Pancreas (tissue), 10 donors: ENCODE results near the gene ACAA1. TPM values are rescaled to one million over a fixed set of nuclear protein-coding genes. Genes with fewer than 3 reads are reported as not detected.

Experiments used
- ATAC-seq, 4 donors: fragments of 200-7000 bp; cut with Tn5 transposase; one replicate each; pipeline versions ENCODE4 v1.8.0 to v1.9.1; 2020; ENCODE audit warnings: mild to moderate bottlenecking in 4 of 4, moderate library complexity in 4 of 4
- DNase-seq, 6 donors: peaks; one replicate each; pipeline ENCODE4 v3.0.0-alpha.2; 2020
- FAIRE-seq: peaks from 2 replicates; lab custom pipeline; 2012; peaks lifted over from hg19 to GRCh38; lab: Jason Lieb, UNC
- H3K27ac ChIP-seq, 4 donors: fragments of 200-600 bp; sonication (generic); 1 replicate in 3 of 4; 2 replicates in 1 of 4; pipeline versions ENCODE4 v1.5.0 to v1.8.0; 2020
- H3K27me3 ChIP-seq, 4 donors: fragments of 200-600 bp; one replicate each; pipeline ENCODE4 v1.8.0; 2021
- H3K36me3 ChIP-seq, 3 donors: fragments of 200-600 bp; sonication (generic) in 1 of 3; one replicate each; pipeline versions ENCODE4 v1.5.0 to v1.8.0; 2020 to 2021
- H3K4me1 ChIP-seq, 3 donors: fragments of 200-600 bp; one replicate each; pipeline ENCODE4 v1.8.0; 2021
- H3K4me3 ChIP-seq, 4 donors: fragments of 200-600 bp; sonication (generic) in 2 of 4; one replicate each; pipeline versions ENCODE4 v1.5.0 to v1.8.0; 2020 to 2021
- H3K9me3 ChIP-seq, 4 donors: fragments of 200-600 bp; one replicate each; pipeline ENCODE4 v1.8.0; 2021
- WGBS, 2 donors: extraction: QIAGEN DNeasy Blood & Tissue Kit; methylation state at CpG; one replicate each; pipeline ENCODE4 v1.1.7; 2013; 5-methylcytosine and 5-hydroxymethylcytosine counted together
- intact Hi-C, 3 donors: fragments of 100-400 bp; cut with DNase I; formaldehyde crosslinking; loops; one replicate each; pipeline versions ENCODE4 v1.11.1 to v1.14.2; 2022
- polyA plus RNA-seq, 2 donors: library from polyadenylated mRNA; stranded (reverse); fragments of 200-250 nt; gene quantifications; one replicate each; pipeline ENCODE4 v1.2.3, GENCODE V29; 2013
- total RNA-seq, 6 donors: library from RNA; stranded (reverse); fragmentation: NEBNext Ultra II Directional in 4 of 6; extraction: Animal tissue kit (Norgen Biotek cat#: 25700) in 4 of 6; gene quantifications; one replicate each; pipeline versions ENCODE4 v1.2.1 to v1.2.4, GENCODE V29; 2021 to 2023
- TF ChIP-seq, protein P1 (sequence below), 4 donors: fragments of 200-600 bp; sonication (generic) in 3 of 4; IDR thresholded peaks; one replicate each; pipeline versions ENCODE4 v1.5.0 to v1.8.0; 2021; ENCODE audit warnings: antibody characterized with exemption in 4 of 4
- donor health status: healthy with polysubstance abuse.
- donor health status: DM: no; HTN: no; CAD: no; lungs with moderate emphysema.
- donor health status: DM: no; HTN: no; CAD: no.
- donor health status: control.
- donor health status: control.
- donor health status: Bipolar disorder and iron deficiency.
- donor health status: DM: yes; HTN: yes; CAD: no.
- donor health status: DM: no; HTN: no; CAD: no.
- donor health status: DM: no; HTN: no; CAD: no.
- donor health status: DM: yes; HTN: yes; CAD: no.

Gene ACAA1
- total and polyA plus RNA-seq, 8 donors = 44.2 to 110 (median 59.3) TPM

DNA sequence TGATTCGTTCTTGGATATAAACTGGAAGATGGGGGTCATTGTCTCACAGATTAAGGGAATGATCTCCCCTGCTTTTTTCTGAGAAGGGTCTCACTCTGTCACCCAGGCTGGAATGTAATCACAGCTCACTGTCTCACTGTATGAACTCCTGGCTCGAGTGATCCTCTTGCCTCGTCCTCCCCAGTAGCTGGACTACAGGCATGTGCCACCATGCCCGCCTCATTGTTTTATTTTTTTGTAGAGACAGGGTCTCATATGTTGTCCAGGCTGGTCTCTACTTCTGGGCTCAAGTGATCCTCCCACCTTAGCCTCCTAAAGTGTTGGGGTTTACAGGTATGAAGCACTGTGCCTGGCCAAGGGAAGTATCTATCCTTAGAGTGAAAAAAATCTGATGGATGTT, 33.8 kb upstream of the ACAA1 start:
- H3K36me3 ChIP-seq = no peaks in the 10 kb centered on the region
- no peaks in the 10 kb centered on the region for H3K9me3 ChIP-seq
- H3K4me1 ChIP-seq = peaks cover 5 to 30% (median 7%) of the 10 kb centered on the region in 3 donors
- TF ChIP-seq, protein P1, sequence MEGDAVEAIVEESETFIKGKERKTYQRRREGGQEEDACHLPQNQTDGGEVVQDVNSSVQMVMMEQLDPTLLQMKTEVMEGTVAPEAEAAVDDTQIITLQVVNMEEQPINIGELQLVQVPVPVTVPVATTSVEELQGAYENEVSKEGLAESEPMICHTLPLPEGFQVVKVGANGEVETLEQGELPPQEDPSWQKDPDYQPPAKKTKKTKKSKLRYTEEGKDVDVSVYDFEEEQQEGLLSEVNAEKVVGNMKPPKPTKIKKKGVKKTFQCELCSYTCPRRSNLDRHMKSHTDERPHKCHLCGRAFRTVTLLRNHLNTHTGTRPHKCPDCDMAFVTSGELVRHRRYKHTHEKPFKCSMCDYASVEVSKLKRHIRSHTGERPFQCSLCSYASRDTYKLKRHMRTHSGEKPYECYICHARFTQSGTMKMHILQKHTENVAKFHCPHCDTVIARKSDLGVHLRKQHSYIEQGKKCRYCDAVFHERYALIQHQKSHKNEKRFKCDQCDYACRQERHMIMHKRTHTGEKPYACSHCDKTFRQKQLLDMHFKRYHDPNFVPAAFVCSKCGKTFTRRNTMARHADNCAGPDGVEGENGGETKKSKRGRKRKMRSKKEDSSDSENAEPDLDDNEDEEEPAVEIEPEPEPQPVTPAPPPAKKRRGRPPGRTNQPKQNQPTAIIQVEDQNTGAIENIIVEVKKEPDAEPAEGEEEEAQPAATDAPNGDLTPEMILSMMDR (IDR thresholded peaks at IDR 0.05) = no peak
- DNase-seq = no peak
- intact Hi-C loops = no loop called here
- WGBS, 2 donors = 87 to 88% methylated on average over 4 of the region's 4 CpGs
- ATAC-seq = no peak
- no peak overlapping the region for H3K4me3 ChIP-seq
- H3K27me3 ChIP-seq = no peaks in the 10 kb centered on the region
- H3K27ac ChIP-seq = no peak overlapping the region
- FAIRE-seq = no peak

DNA sequence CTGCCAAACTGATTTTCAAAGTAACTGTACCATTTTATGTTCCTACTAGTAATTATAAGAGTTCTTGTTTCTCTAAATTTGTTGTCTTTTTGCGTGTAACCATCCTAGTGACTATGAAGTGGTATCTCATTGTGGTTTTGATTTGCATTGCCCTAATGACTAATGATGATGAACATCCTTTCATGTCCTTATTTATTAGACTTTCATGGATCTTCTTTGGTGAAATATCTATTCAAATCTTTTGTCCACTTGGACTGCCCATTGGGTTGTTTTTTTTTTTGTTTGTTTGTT, 32.0 kb upstream of the ACAA1 start:
- intact Hi-C loops = no loop called here
- ATAC-seq = no peak
- no peak for DNase-seq
- H3K4me3 ChIP-seq = no peak overlapping the region
- FAIRE-seq = no peak
- no peak overlapping the region for H3K27ac ChIP-seq
- H3K9me3 ChIP-seq = no peaks in the 10 kb centered on the region
- no peaks in the 10 kb centered on the region for H3K27me3 ChIP-seq
- 69 to 91% methylated on average over 1 of the region's 1 CpG for WGBS, 2 donors
- TF ChIP-seq, protein P1 (IDR thresholded peaks at IDR 0.05) = no peak
- peaks cover 5 to 30% (median 10%) of the 10 kb centered on the region in 3 donors for H3K4me1 ChIP-seq
- no peaks in the 10 kb centered on the region for H3K36me3 ChIP-seq

DNA sequence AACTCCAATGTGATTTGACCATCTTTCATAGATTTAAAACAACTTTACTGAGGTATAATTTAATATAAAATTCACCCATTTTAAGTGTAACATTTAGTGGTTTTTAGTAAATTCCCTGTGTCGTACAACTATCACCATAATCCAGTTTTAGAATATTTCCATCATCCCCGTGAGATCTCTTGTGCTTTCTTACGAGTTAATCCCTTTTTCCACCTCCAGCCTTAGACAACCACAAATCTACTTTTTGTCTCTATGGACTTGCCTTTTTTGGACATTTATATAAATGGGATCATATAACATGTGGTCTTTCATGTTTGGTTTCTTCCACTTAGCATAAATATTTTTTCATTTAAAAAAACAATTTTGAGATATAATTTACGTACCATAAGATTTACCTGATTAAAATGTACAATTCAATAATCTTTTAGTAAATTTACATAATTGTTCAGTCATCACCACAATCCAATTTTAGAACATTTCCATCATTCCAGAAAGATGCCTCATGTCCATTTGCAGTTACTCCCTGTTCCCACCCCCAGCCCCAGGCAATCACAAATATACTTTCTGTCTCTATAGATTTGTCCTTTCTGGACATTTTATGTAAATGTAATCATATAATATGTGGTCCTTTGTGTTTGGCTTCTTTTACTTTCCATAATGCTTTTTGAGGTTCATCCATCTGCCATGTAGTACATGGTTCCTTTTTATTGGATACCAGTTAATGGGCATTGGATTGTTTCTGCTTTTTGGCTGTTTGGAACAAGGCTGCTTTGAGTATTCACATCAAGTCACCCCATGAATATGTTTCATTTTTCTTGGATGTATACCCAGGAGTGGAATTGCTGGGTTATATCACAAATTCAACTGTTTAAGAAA, 31.5 kb upstream of the ACAA1 start:
- Histone ChIP-seq H3K9me3 (no peaks in the 10 kb centered on the region), H3K27ac (no peak overlapping the region), H3K27me3 (no peaks in the 10 kb centered on the region), H3K4me3 (no peak overlapping the region), H3K4me1 (peaks cover 4 to 26% (median 10%) of the 10 kb centered on the region in 3 donors), H3K36me3 (no peaks in the 10 kb centered on the region)
- DNase-seq (no peak), ATAC-seq (no peak), FAIRE-seq (no peak)
- intact Hi-C loops = no loop called here
- TF ChIP-seq, protein P1 (IDR thresholded peaks at IDR 0.05) = no peak
- 92 to 94% methylated on average over 4 of the region's 4 CpGs for WGBS, 2 donors

DNA sequence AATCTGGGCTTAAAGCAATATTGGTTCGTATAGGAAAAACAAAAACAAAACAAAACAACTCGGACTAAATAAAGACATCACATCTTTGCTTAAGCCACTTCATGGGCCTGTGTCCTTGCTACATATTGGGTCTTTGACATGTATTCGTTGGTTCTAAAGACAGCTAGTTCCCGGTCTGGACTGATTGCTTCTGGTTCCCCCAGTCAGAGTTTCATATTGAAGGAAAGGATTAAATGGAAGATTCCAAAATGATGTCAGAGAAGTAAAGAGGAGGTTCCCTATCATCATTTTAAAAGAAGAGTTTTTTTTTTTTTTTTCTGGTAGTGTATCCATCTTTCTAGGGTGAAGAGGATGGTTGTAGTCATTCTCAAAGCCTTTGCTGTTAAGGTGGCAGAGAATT, 30.7 kb upstream of the ACAA1 start:
- DNase-seq = no peak
- intact Hi-C loops = no loop called here
- no peak overlapping the region for H3K27ac ChIP-seq
- H3K9me3 ChIP-seq = no peaks in the 10 kb centered on the region
- ATAC-seq = no peak
- H3K36me3 ChIP-seq = no peaks in the 10 kb centered on the region
- FAIRE-seq = no peak
- WGBS, 2 donors = 77 to 81% methylated on average over 4 of the region's 4 CpGs
- H3K27me3 ChIP-seq = no peaks in the 10 kb centered on the region
- TF ChIP-seq, protein P1 (IDR thresholded peaks at IDR 0.05) = no peak
- no peak overlapping the region for H3K4me3 ChIP-seq
- H3K4me1 ChIP-seq = peaks cover 0 to 18% (median 10%) of the 10 kb centered on the region in 3 donors
